ENCODE data around the gene MAG. TPM values are rescaled to one million over a fixed set of nuclear protein-coding genes. Genes with fewer than 3 reads are reported as not detected.

Gene MAG
- total RNA-seq, 5 donors from 2014 or later (not counting 1 experiment from before 2014, with no cell fraction given) = 0.16 to 0.19 TPM; not detected in 3

DNA sequence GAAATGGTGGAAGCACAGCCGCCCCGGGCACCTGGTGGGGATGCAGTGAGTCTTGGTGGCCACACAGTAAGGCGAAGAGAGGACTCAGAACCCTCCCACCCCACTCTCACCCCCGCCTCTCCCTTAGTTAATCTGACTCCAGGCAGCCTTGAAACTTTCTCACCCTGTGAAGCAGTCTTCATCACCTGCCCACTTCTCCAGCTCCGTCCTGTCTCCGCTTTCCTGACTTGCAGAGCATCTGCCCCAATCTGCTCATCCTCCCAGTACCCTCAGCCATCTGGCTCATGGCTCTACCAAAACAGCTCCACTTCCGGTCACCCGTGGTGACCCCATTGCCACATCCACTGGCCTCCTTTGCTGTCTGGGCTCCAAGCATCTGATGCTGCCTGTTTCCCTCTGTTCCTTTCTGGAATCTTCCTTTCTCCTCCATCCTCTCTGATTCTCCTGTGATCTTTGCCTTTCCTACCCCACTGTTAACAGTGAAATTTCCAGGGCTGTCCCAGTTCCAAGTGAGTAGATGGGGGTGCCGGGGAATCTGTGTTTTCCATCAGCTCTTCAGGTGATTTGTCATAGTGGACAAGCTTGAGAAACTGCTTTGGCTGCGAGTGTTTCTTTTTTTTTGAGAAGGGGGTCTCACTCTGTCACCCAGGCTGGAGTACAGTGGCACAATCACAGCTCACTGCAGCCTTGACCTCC lies 18.9 kb upstream of the MAG start:
- WGBS (ENCODE audit: insufficient coverage) = 96% methylated on average over 6 of the region's 10 CpGs
- Mint-ChIP-seq H3K9me3 (no peaks in the 10 kb centered on the region), H3K4me3 (no peak overlapping the region), H3K27ac (peak overlapping the region; percentile 47 to 53), H3K27me3 (no peaks in the 10 kb centered on the region), H3K36me3 (peaks cover 44% of the 10 kb centered on the region), H3K4me1 (peaks cover 28 to 38% (median 35%) of the 10 kb centered on the region in 3 donors)
- Histone ChIP-seq H3K36me3 (ENCODE audit: control insufficient read depth in 2 of 2, extremely low read depth in 1 of 2, insufficient read depth in 1 of 2, low read length in 1 of 2) (peaks cover 13 to 65% of the 10 kb centered on the region in 2 donors), H3K9me3 (no peaks in the 10 kb centered on the region), H3K4me3 (ENCODE audit: control insufficient read depth in 1 of 2, extremely low read depth in 1 of 2, low read length in 1 of 2) (no peak overlapping the region), H3K4me1 (ENCODE audit: control insufficient read depth in 1 of 2, extremely low read depth in 1 of 2, insufficient read depth in 2 of 2, low read length in 2 of 2) (peaks cover 0 to 17% of the 10 kb centered on the region in 2 experiments), H3K27me3 (replicated peaks in 1 of 2; ENCODE audit: control insufficient read depth in 2 of 2, extremely low read depth in 1 of 2, insufficient read depth in 2 of 2, low read length in 1 of 2) (no peaks in the 10 kb centered on the region), H3K27ac (ENCODE audit: low read length) (no peak overlapping the region)
- ATAC-seq (replicated peaks in 1 of 4) (no peak), DNase-seq (no peak)
- ChIA-PET POLR2A (interaction anchor here in 1 of 2 donors (0.6 kb wide), 1 partner anchor 123 kb away, joined by 3 read pairs; no protein-coding TSS in a partner anchor), CTCF (interaction anchor here in 1 of 2 donors (0.6 kb wide), 1 partner anchor 155 kb away, joined by 3 read pairs; no protein-coding TSS in a partner anchor)

- peaks cover 0 to 17% of the 10 kb centered on the region in 2 experiments for H3K4me1 ChIP-seq (ENCODE audit: control insufficient read depth in 1 of 2, extremely low read depth in 1 of 2, insufficient read depth in 2 of 2, low read length in 2 of 2)
- H3K36me3 ChIP-seq (ENCODE audit: control insufficient read depth in 2 of 2, extremely low read depth in 1 of 2, insufficient read depth in 1 of 2, low read length in 1 of 2) = peaks cover 17 to 69% of the 10 kb centered on the region in 2 donors
- ChIA-PET CTCF (interaction anchor here in 1 of 2 donors (0.6 to 0.7 kb wide), 2 partner anchors 156 to 188 kb away, joined by 3 read pairs; no protein-coding TSS in a partner anchor), POLR2A (no interaction called here)
- no peak overlapping the region for H3K4me3 ChIP-seq (ENCODE audit: control insufficient read depth in 1 of 2, extremely low read depth in 1 of 2, low read length in 1 of 2)
- no peaks in the 10 kb centered on the region for H3K9me3 Mint-ChIP-seq
- no peak for ATAC-seq (replicated peaks in 1 of 4)
- peaks cover 44% of the 10 kb centered on the region for H3K36me3 Mint-ChIP-seq
- H3K27ac ChIP-seq (ENCODE audit: low read length) = no peak overlapping the region
- peaks cover 28 to 38% (median 35%) of the 10 kb centered on the region in 3 donors for H3K4me1 Mint-ChIP-seq
- H3K4me3 Mint-ChIP-seq = no peak overlapping the region
- peak overlapping the region; percentile 32 to 64 for H3K27ac Mint-ChIP-seq
- no peak for DNase-seq
- 84% methylated on average over 13 of the region's 14 CpGs for WGBS (ENCODE audit: insufficient coverage)
- H3K27me3 ChIP-seq (replicated peaks in 1 of 2; ENCODE audit: control insufficient read depth in 2 of 2, extremely low read depth in 1 of 2, insufficient read depth in 2 of 2, low read length in 1 of 2) = no peaks in the 10 kb centered on the region
- H3K27me3 Mint-ChIP-seq = no peaks in the 10 kb centered on the region
- H3K9me3 ChIP-seq = no peaks in the 10 kb centered on the region
Observed at GRCh38 chr19:35273686-35274259, 18.2 kb upstream of the MAG start.

DNA sequence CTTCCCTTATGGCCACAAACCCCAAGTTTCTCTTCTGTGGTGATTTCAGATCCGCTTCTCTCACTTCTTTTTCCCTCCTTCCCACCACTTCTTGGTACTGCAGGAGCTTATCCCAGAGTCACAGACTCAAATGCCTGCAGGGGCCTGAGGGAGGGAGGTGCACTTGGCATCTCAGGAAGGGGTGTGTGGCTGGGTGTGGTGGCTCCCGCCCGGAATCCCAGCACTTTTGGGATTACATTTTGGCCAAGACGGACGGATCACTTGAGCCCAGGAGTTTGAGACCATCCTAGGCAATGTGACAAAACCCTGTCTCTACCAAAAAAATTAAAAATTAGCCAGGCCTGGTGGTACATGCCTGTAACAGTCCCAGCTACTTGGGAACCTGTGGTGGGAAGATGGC lies 17.6 kb upstream of the MAG start:
- ChIA-PET POLR2A (interaction anchor here in 1 of 2 donors (0.7 kb wide), 1 partner anchor 131 kb away, joined by 4 read pairs; the partner anchor contains the start of gene FXYD7), CTCF (interaction anchor here in 1 of 2 donors (0.7 kb wide), 1 partner anchor 188 kb away, joined by 3 read pairs; no protein-coding TSS in a partner anchor)
- Mint-ChIP-seq H3K27me3 (no peaks in the 10 kb centered on the region), H3K4me1 (peaks cover 28 to 38% (median 35%) of the 10 kb centered on the region in 3 donors), H3K36me3 (peaks cover 44% of the 10 kb centered on the region), H3K9me3 (no peaks in the 10 kb centered on the region), H3K4me3 (no peak overlapping the region), H3K27ac (peak overlapping the region in 1 of 2 donors; percentile 32)
- H3K9me3 ChIP-seq = no peaks in the 10 kb centered on the region
- H3K27me3 ChIP-seq (replicated peaks in 1 of 2; ENCODE audit: control insufficient read depth in 2 of 2, extremely low read depth in 1 of 2, insufficient read depth in 2 of 2, low read length in 1 of 2) = no peaks in the 10 kb centered on the region
- H3K27ac ChIP-seq (ENCODE audit: low read length) = no peak overlapping the region
- peaks cover 0 to 17% of the 10 kb centered on the region in 2 experiments for H3K4me1 ChIP-seq (ENCODE audit: control insufficient read depth in 1 of 2, extremely low read depth in 1 of 2, insufficient read depth in 2 of 2, low read length in 2 of 2)
- H3K4me3 ChIP-seq (ENCODE audit: control insufficient read depth in 1 of 2, extremely low read depth in 1 of 2, low read length in 1 of 2) = no peak overlapping the region
- WGBS (ENCODE audit: insufficient coverage) = 100% methylated on average over 2 of the region's 5 CpGs
- H3K36me3 ChIP-seq (ENCODE audit: control insufficient read depth in 2 of 2, extremely low read depth in 1 of 2, insufficient read depth in 1 of 2, low read length in 1 of 2) = peaks cover 20 to 71% of the 10 kb centered on the region in 2 donors
- DNase-seq (no peak), ATAC-seq (replicated peaks in 1 of 4) (no peak)

GRCh38 chr19:35276706-35277281 lies 15.2 kb upstream of the MAG start:
- Mint-ChIP-seq H3K4me3 (no peak overlapping the region), H3K9me3 (no peaks in the 10 kb centered on the region), H3K27me3 (no peaks in the 10 kb centered on the region), H3K4me1 (peaks cover 14 to 29% (median 26%) of the 10 kb centered on the region in 3 donors), H3K36me3 (peaks cover 37% of the 10 kb centered on the region), H3K27ac (no peak overlapping the region)
- H3K4me3 ChIP-seq (ENCODE audit: control insufficient read depth in 1 of 2, extremely low read depth in 1 of 2, low read length in 1 of 2) = no peak overlapping the region
- ChIA-PET CTCF (no interaction called here), POLR2A (no interaction called here)
- no peak for ATAC-seq (replicated peaks in 1 of 4)
- no peak for DNase-seq
- H3K9me3 ChIP-seq = no peaks in the 10 kb centered on the region
- no peak overlapping the region for H3K27ac ChIP-seq (ENCODE audit: low read length)
- H3K36me3 ChIP-seq (ENCODE audit: control insufficient read depth in 2 of 2, extremely low read depth in 1 of 2, insufficient read depth in 1 of 2, low read length in 1 of 2) = peaks cover 14 to 57% of the 10 kb centered on the region in 2 donors
- WGBS (ENCODE audit: insufficient coverage) = 91% methylated on average over 26 of the region's 28 CpGs
- H3K27me3 ChIP-seq (replicated peaks in 1 of 2; ENCODE audit: control insufficient read depth in 2 of 2, extremely low read depth in 1 of 2, insufficient read depth in 2 of 2, low read length in 1 of 2) = peaks cover 0 to 9% of the 10 kb centered on the region in 2 experiments
- H3K4me1 ChIP-seq (ENCODE audit: control insufficient read depth in 1 of 2, extremely low read depth in 1 of 2, insufficient read depth in 2 of 2, low read length in 2 of 2) = peaks cover 0 to 1% of the 10 kb centered on the region in 2 experiments

- Mint-ChIP-seq H3K4me1 (peaks cover 10 to 26% (median 26%) of the 10 kb centered on the region in 3 donors), H3K27ac (no peak overlapping the region), H3K4me3 (no peak overlapping the region), H3K36me3 (peaks cover 21% of the 10 kb centered on the region), H3K9me3 (no peaks in the 10 kb centered on the region), H3K27me3 (peaks cover 11 to 12% of the 10 kb centered on the region in 2 donors)
- Histone ChIP-seq H3K27ac (ENCODE audit: low read length) (no peak overlapping the region), H3K4me1 (ENCODE audit: control insufficient read depth in 1 of 2, extremely low read depth in 1 of 2, insufficient read depth in 2 of 2, low read length in 2 of 2) (peaks cover 0 to 3% of the 10 kb centered on the region in 2 experiments), H3K4me3 (ENCODE audit: control insufficient read depth in 1 of 2, extremely low read depth in 1 of 2, low read length in 1 of 2) (no peak overlapping the region), H3K36me3 (ENCODE audit: control insufficient read depth in 2 of 2, extremely low read depth in 1 of 2, insufficient read depth in 1 of 2, low read length in 1 of 2) (peaks cover 7 to 39% of the 10 kb centered on the region in 2 donors), H3K27me3 (replicated peaks in 1 of 2; ENCODE audit: control insufficient read depth in 2 of 2, extremely low read depth in 1 of 2, insufficient read depth in 2 of 2, low read length in 1 of 2) (peaks cover 0 to 24% of the 10 kb centered on the region in 2 experiments), H3K9me3 (no peaks in the 10 kb centered on the region)
- DNase-seq = no peak
- ChIA-PET POLR2A (no interaction called here), CTCF (no interaction called here)
- no peak for ATAC-seq (replicated peaks in 1 of 4)
- WGBS (ENCODE audit: insufficient coverage) = 96% methylated on average over 45 of the region's 45 CpGs
Observed at GRCh38 chr19:35278578-35279284, 13.2 kb upstream of the MAG start.

GRCh38 chr19:35279374-35279773 lies 12.6 kb upstream of the MAG start:
- CTCF ChIA-PET = interaction anchor here in 1 of 2 donors (0.6 kb wide), 1 partner anchor 136 kb away, joined by 5 read pairs; the partner anchor contains the start of gene FXYD7
- peaks cover 0 to 3% of the 10 kb centered on the region in 2 experiments for H3K4me1 ChIP-seq (ENCODE audit: control insufficient read depth in 1 of 2, extremely low read depth in 1 of 2, insufficient read depth in 2 of 2, low read length in 2 of 2)
- peaks cover 7 to 20% (median 19%) of the 10 kb centered on the region in 3 donors for H3K4me1 Mint-ChIP-seq
- no peak overlapping the region for H3K4me3 ChIP-seq (ENCODE audit: control insufficient read depth in 1 of 2, extremely low read depth in 1 of 2, low read length in 1 of 2)
- WGBS (ENCODE audit: insufficient coverage) = 100% methylated on average over 3 of the region's 11 CpGs
- peaks cover 18% of the 10 kb centered on the region for H3K36me3 Mint-ChIP-seq
- H3K27ac Mint-ChIP-seq = no peak overlapping the region
- ATAC-seq (replicated peaks in 1 of 4) = peak in 1 of 4 experiments; percentile 21
- DNase-seq = no peak
- H3K36me3 ChIP-seq (ENCODE audit: control insufficient read depth in 2 of 2, extremely low read depth in 1 of 2, insufficient read depth in 1 of 2, low read length in 1 of 2) = peaks cover 7 to 33% of the 10 kb centered on the region in 2 donors
- POLR2A ChIA-PET = no interaction called here
- H3K9me3 Mint-ChIP-seq = no peaks in the 10 kb centered on the region
- H3K27me3 Mint-ChIP-seq = peaks cover 12 to 15% of the 10 kb centered on the region in 2 donors
- H3K4me3 Mint-ChIP-seq = no peak overlapping the region
- H3K9me3 ChIP-seq = no peaks in the 10 kb centered on the region
- no peak overlapping the region for H3K27ac ChIP-seq (ENCODE audit: low read length)
- H3K27me3 ChIP-seq (replicated peaks in 1 of 2; ENCODE audit: control insufficient read depth in 2 of 2, extremely low read depth in 1 of 2, insufficient read depth in 2 of 2, low read length in 1 of 2) = peaks cover 0 to 30% of the 10 kb centered on the region in 2 experiments
